Bronchial epithelial cell (primary cell): ENCODE results near the gene RNMT. TPM values are rescaled to one million over a fixed set of nuclear protein-coding genes. Genes with fewer than 3 reads are reported as not detected.

Experiments
- DNase-seq: peaks from one replicate; pipeline ENCODE4 v3.0.0-alpha.2; 2010; ENCODE audit warnings: low read depth
- FAIRE-seq: peaks from 2 replicates; lab custom pipeline; 2011; peaks lifted over from hg19 to GRCh38; lab: Jason Lieb, UNC
- H3K27me3 ChIP-seq: 2 replicates; pipeline ENCODE4 v1.5.1; 2011; ENCODE audit warnings: low read length; ENCODE audit not compliant: control insufficient read depth, insufficient read depth
- H3K36me3 ChIP-seq: 2 replicates; pipeline ENCODE4 v1.5.1; 2011; ENCODE audit warnings: low read length; ENCODE audit not compliant: control insufficient read depth, insufficient read depth
- H3K4me3 ChIP-seq: 2 replicates; pipeline ENCODE4 v1.5.1; 2011; ENCODE audit warnings: mild to moderate bottlenecking, low read depth, low read length, control low read depth
- CTCF ChIP-seq: IDR thresholded peaks from 2 replicates; pipeline ENCODE4 v1.5.1; 2011; ENCODE audit warnings: mild to moderate bottlenecking, moderate library complexity, low read length, control low read depth, inconsistent platforms; ENCODE audit not compliant: insufficient read depth, severe bottlenecking
- total RNA-seq: library from RNA; depleted of rRNA; stranded (reverse); fragments of >200 nt; gene quantifications from 2 replicates; pipeline ENCODE4 v1.2.1, GENCODE V29; 2014

The RNMT gene
- total RNA-seq, 1 donor from 2014 or later: 37.4 TPM

GRCh38 chr18:13696961-13697360 is 29.5 kb upstream of the RNMT start:
- TF ChIP-seq CTCF: no peak
- no peak overlapping the region for H3K4me3 ChIP-seq
- FAIRE-seq: no peak
- no peaks in the 10 kb centered on the region for H3K27me3 ChIP-seq
- H3K36me3 ChIP-seq: no peaks in the 10 kb centered on the region
- DNase-seq: peak; percentile 37

GRCh38 chr18:13700153-13700552 is 26.3 kb upstream of the RNMT start:
- no peak overlapping the region for H3K4me3 ChIP-seq
- TF ChIP-seq CTCF: no peak
- no peaks in the 10 kb centered on the region for H3K27me3 ChIP-seq
- H3K36me3 ChIP-seq: no peaks in the 10 kb centered on the region
- FAIRE-seq (no peak), DNase-seq (no peak)

- no peak for TF ChIP-seq CTCF
- FAIRE-seq: no peak
- H3K4me3 ChIP-seq: no peak overlapping the region
- no peaks in the 10 kb centered on the region for H3K36me3 ChIP-seq
- DNase-seq: no peak
- H3K27me3 ChIP-seq: no peaks in the 10 kb centered on the region
These were observed 22.6 kb upstream of the RNMT start for GRCh38 chr18:13703899-13704298.

GRCh38 chr18:13710414-13710831 is 16.1 kb upstream of the RNMT start:
- no peaks in the 10 kb centered on the region for H3K27me3 ChIP-seq
- DNase-seq: peak; percentile 93
- H3K36me3 ChIP-seq: no peaks in the 10 kb centered on the region
- no peak for TF ChIP-seq CTCF
- H3K4me3 ChIP-seq: no peak overlapping the region
- FAIRE-seq: peak; percentile 43

- FAIRE-seq (no peak), DNase-seq (no peak)
- Histone ChIP-seq H3K27me3 (no peaks in the 10 kb centered on the region), H3K4me3 (no peak overlapping the region), H3K36me3 (peaks cover 2% of the 10 kb centered on the region)
- TF ChIP-seq CTCF: no peak
These were observed 13.9 kb upstream of the RNMT start for GRCh38 chr18:13712400-13713131.
